Heart left ventricle (tissue), 16 donors: Measurements from ENCODE around the gene POLR2L. TPM values are rescaled to one million over a fixed set of nuclear protein-coding genes. Genes with fewer than 3 reads are reported as not detected.

Experiments
- ATAC-seq, 4 donors: fragments of 200-7000 bp; cut with Tn5 transposase; one replicate each; pipeline ENCODE4 v1.9.1; 2020 to 2022; ENCODE audit warnings: moderate library complexity in 4 of 4, mild to moderate bottlenecking in 3 of 4, moderate number of reproducible peaks in 1 of 4
- DNase-seq, 5 donors: peaks; one replicate each; pipeline ENCODE4 v3.0.0-alpha.2; 2020
- H3K27ac ChIP-seq, 12 donors: fragments of 200-600 bp; sonication (generic) in 4 of 12; one replicate each; pipeline versions ENCODE4 v1.5.0 to v1.8.0; 2016 to 2022; ENCODE audit warnings: mild to moderate bottlenecking in 2 of 12
- H3K27me3 ChIP-seq, 9 donors: fragments of 200-600 bp; sonication (generic) in 2 of 9; one replicate each; pipeline versions ENCODE4 v1.5.1 to v1.8.0; 2016 to 2022; ENCODE audit warnings: mild to moderate bottlenecking in 3 of 9
- H3K36me3 ChIP-seq, 9 donors: fragments of 200-600 bp; sonication (generic) in 2 of 9; one replicate each; pipeline versions ENCODE4 v1.5.0 to v1.8.0; 2018 to 2022; ENCODE audit warnings: mild to moderate bottlenecking in 2 of 9
- H3K4me1 ChIP-seq, 12 donors: fragments of 200-600 bp; sonication (generic) in 4 of 12; one replicate each; pipeline versions ENCODE4 v1.5.0 to v1.8.0; 2016 to 2022; ENCODE audit warnings: mild to moderate bottlenecking in 3 of 12
- H3K4me3 ChIP-seq, 12 donors: fragments of 200-600 bp; sonication (generic) in 4 of 12; one replicate each; pipeline versions ENCODE4 v1.5.0 to v1.8.0; 2017 to 2022; ENCODE audit warnings: mild to moderate bottlenecking in 9 of 12, moderate library complexity in 4 of 12
- H3K9me3 ChIP-seq, 12 donors: fragments of 200-600 bp; sonication (generic) in 4 of 12; one replicate each; pipeline versions ENCODE4 v1.5.0 to v1.8.0; 2016 to 2022; ENCODE audit warnings: mild to moderate bottlenecking in 1 of 12
- CTCF ChIP-seq, 12 donors: fragments of 200-600 bp; sonication (generic) in 4 of 12; IDR thresholded peaks; one replicate each; pipeline versions ENCODE4 v1.5.0 to v1.8.0; 2018 to 2022; ENCODE audit warnings: antibody characterized with exemption in 12 of 12, mild to moderate bottlenecking in 5 of 12
- POLR2A ChIP-seq, 2 donors: fragments of 450-650 bp; IDR thresholded peaks; one replicate each; pipeline ENCODE4 v1.6.1; 2017; ENCODE audit warnings: antibody characterized with exemption in 2 of 2, mild to moderate bottlenecking in 2 of 2, moderate library complexity in 2 of 2
- WGBS, 4 donors: extraction: QIAGEN DNeasy Blood & Tissue Kit in 2 of 4; methylation state at CpG; one replicate each; pipeline versions ENCODE4 v1.1.5 to v1.1.7; 2013 to 2018; 5-methylcytosine and 5-hydroxymethylcytosine counted together
- intact Hi-C, 10 donors: fragments of 100-400 bp; cut with DNase I; formaldehyde crosslinking; loops; one replicate each; pipeline versions ENCODE4 v1.11.1 to v1.14.2; 2022
- polyA plus RNA-seq, 2 donors: library from polyadenylated mRNA; stranded (reverse); fragments of 200-250 nt; gene quantifications; one replicate each; pipeline ENCODE4 v1.2.3, GENCODE V29; 2013
- total RNA-seq, 9 donors: library from RNA; depleted of rRNA in 2 of 9; stranded (reverse); fragments of >200 nt in 2 of 9; fragmentation: NEBNext Ultra II Directional in 3 of 9; extraction: Animal tissue kit (Norgen Biotek cat#: 25700) in 3 of 9; gene quantifications; one replicate each; pipeline versions ENCODE4 v1.1.0 to v1.2.4, GENCODE V29; 2016 to 2023
- donor health status: ischemic (EF 13 %, LVEDD 7.1; RV severe dilation, severe dysfunction).
- donor health status: healthy with polysubstance abuse.
- donor health status: DM: no; HTN: yes; CAD: no.
- donor health status: DM: no; HTN: no; CAD: no.
- donor health status: ischemic (EF 25% LVEDD 6.9; RV normal size, moderate dysfunction).
- donor health status: ischemic (EF 25% LVEDD 5.7; RV mildly dilated, moderate dysfunction).
- donor health status: healthy.
- donor health status: DM: yes; HTN: yes; CAD: no.
- donor health status: ischemic (EF 35%, LVEDD 5.7; RV mildly dilated, moderate dysfunction).
- donor health status: nonischemic (EF 11% LVEDD 7.7; RV severe dilation, severe dysfunction).
- donor health status: DM: yes; HTN: yes; CAD: no.
- donor health status: PGD.
- donor health status: ischemic (EF 29% LVEDD 5.4; RV normal size, mild dysfunction).
- donor health status: nonischemic (EF 23%, LVEDD 6.1; RV moderate dilation, normal function).

The POLR2L gene
- total and polyA plus RNA-seq, 11 donors, result 74.4 to 267 (median 208) TPM

- intact Hi-C loops, result no loop called here
- DNase-seq, result no peak
- Histone ChIP-seq H3K9me3 (no peaks in the 10 kb centered on the region), H3K27me3 (peaks cover 0 to 8% (median 0%) of the 10 kb centered on the region in 9 donors), H3K36me3 (peaks cover 0 to 43% (median 30%) of the 10 kb centered on the region in 9 donors), H3K4me1 (peaks cover 10 to 69% (median 51%) of the 10 kb centered on the region in 12 donors), H3K27ac (peak overlapping the region in 1 of 12 donors; percentile 91), H3K4me3 (no peak overlapping the region)
- no peak for TF ChIP-seq CTCF (IDR thresholded peaks at IDR 0.05)
- no peak for TF ChIP-seq POLR2A (IDR thresholded peaks at IDR 0.05)
- ATAC-seq, result no peak
- WGBS, 4 donors, result 89 to 91% (median 90%) methylated on average over 43 to 53 of the region's 53 CpGs
Observed at GRCh38 chr11:823441-824291, 18.7 kb downstream of the POLR2L start.

DNA sequence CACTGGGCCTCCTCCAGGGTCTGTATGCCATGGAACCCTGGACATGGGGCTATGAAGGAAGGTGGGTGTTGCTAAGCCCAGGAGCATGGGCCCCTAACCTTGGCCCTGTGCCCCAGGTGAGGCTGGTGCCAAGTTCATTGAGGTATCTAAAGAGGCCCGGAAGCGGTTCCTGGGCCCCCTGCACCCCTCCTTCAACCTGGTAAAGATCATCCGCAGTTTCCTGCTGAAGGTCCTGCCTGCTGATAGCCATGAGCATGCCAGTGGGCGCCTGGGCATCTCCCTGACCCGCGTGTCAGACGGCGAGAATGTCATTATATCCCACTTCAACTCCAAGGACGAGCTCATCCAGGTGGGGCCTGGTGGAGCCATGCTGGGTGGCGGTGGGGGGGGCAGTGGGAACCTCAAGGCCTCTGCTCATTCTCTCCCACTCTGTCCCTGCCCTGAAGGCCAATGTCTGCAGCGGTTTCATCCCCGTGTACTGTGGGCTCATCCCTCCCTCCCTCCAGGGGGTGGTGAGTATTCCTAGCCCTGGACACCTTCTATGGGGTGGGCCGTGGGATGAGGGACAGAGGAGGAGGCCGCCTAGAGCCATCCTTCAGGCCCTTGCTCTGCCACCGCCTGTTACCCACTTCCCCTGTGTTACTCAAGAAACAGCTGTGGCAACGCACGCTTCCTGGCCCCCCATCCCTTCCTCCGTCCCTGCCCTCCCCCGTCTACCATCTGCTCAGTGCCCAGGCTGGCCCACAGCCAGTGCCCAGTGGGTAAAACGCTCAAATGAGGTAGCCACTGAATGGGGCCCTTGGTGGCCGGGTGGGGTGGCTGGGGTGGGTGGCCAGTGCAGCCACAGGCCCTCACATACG, 20.6 kb downstream of the POLR2L start:
- 63 to 68% (median 68%) methylated on average over 18 to 22 of the region's 22 CpGs for WGBS, 4 donors
- peak overlapping the region in 8 of 12 donors; percentile 74 to 99 (median 94) for H3K4me3 ChIP-seq
- H3K27me3 ChIP-seq, result peaks cover 0 to 1% (median 0%) of the 10 kb centered on the region in 9 donors
- intact Hi-C loops, result no loop called here
- peak overlapping the region in 11 of 12 donors; percentile 91 to 100 (median 97) for H3K27ac ChIP-seq
- peak in 2 of 5 donors; percentile 74 to 78 for DNase-seq
- H3K9me3 ChIP-seq, result no peaks in the 10 kb centered on the region
- H3K4me1 ChIP-seq, result peaks cover 10 to 53% (median 36%) of the 10 kb centered on the region in 12 donors
- peak in 1 of 4 donors; percentile 0 for ATAC-seq
- peaks cover 0 to 43% (median 30%) of the 10 kb centered on the region in 9 donors for H3K36me3 ChIP-seq
- TF ChIP-seq POLR2A (IDR thresholded peaks at IDR 0.05) (no peak), CTCF (IDR thresholded peaks at IDR 0.05) (no peak)

- TF ChIP-seq POLR2A (IDR thresholded peaks at IDR 0.05) (no peak), CTCF (IDR thresholded peaks at IDR 0.05) (no peak)
- Histone ChIP-seq H3K36me3 (peaks cover 0 to 43% (median 30%) of the 10 kb centered on the region in 9 donors), H3K4me3 (peak overlapping the region; percentile 74 to 99 (median 88)), H3K27me3 (no peaks in the 10 kb centered on the region), H3K4me1 (peaks cover 10 to 45% (median 28%) of the 10 kb centered on the region in 12 donors), H3K27ac (peak overlapping the region; percentile 91 to 100 (median 96)), H3K9me3 (no peaks in the 10 kb centered on the region)
- ATAC-seq (peak; percentile 62 to 81 (median 72)), DNase-seq (peak; percentile 83 to 91 (median 87))
- 37 to 50% (median 45%) methylated on average over 5 to 11 of the region's 11 CpGs for WGBS, 4 donors
- intact Hi-C loops, result no loop called here
Observed at GRCh38 chr11:820655-821511, 21.4 kb downstream of the POLR2L start.
